Measurements from ENCODE around the gene PTER.

The PTER gene

DNA sequence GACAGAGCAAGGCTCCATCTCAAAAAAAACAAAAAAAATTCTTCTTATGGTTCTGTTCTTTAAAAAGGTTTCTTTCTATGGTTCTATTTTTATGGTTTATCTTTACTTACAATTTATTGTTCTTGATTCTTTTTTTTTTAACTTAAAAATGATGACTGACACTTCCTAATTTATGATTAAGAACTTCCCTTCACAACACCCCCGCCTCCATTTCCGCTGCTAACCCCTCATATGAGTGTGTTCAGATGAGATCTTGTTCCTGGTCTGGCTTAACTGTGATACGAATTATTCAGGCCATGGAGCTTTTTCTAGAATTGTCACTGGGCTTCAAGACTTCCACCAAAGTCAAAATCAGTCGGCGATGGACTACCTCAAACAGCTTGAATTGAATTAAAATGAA, 33.9 kb downstream of the PTER start:
- DNase-seq (ENCODE audit: low read depth in 2 of 2) = peak; percentile 24 to 31

DNA sequence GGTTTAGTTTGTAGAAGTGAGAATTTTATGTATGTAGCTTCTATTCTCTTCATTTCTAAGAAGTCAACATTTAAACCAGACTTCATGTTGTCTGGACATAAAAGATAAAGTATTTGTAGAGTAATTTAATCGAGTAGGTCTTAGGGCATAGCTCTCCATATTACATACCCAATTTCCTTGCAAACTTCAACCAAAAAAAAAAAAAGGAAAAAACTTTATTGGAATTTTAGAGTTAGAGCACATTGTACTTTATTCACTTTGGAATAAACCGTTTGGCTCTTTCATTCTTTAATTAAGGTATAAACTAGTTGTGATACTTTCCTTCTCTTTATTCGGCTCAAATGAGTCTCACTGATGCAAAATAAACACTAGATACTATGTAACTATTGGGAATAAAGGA, 36.0 kb downstream of the PTER start:
- no peak for DNase-seq (ENCODE audit: low read depth in 2 of 2)

DNA sequence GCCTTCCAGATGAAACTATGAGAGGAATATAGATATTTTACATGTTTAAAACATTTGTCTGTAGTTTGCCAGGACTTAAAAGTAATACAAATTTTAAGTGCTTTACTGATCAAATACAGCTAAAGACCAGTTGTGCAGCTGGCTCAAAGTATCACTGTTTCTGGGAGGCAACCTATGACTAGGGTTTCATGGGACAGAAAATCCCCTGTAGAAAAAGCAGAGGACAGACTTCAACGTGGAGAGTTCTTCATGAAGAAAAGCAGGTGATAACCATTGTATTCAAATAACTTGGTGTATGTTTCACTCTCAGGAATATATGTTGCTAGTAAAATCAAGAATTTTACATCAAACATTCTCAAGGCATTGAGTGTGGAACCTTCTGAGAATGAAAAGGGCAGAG, 40.9 kb downstream of the PTER start:
- DNase-seq (ENCODE audit: low read depth in 2 of 2) = no peak

DNA sequence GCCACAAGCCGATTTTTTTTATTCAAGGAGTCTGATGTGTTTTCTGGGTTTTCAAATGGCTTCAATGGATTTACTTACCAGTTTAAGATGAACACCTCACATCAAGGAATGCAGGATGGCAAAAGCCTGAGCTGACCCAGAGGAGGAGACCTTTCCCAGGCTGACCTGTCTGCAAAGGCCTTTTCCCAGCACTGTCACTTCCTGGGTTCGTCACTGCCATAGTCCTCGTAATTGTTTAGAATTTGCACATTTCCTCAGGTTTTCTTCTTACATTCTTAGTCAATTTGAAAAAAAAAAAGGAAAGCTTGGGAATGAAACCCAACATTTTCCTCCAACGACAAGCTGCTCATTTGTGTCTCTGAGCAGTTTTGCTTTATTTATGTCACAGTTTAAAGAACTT, 42.0 kb downstream of the PTER start:
- DNase-seq (ENCODE audit: low read depth in 2 of 2) = no peak

DNA sequence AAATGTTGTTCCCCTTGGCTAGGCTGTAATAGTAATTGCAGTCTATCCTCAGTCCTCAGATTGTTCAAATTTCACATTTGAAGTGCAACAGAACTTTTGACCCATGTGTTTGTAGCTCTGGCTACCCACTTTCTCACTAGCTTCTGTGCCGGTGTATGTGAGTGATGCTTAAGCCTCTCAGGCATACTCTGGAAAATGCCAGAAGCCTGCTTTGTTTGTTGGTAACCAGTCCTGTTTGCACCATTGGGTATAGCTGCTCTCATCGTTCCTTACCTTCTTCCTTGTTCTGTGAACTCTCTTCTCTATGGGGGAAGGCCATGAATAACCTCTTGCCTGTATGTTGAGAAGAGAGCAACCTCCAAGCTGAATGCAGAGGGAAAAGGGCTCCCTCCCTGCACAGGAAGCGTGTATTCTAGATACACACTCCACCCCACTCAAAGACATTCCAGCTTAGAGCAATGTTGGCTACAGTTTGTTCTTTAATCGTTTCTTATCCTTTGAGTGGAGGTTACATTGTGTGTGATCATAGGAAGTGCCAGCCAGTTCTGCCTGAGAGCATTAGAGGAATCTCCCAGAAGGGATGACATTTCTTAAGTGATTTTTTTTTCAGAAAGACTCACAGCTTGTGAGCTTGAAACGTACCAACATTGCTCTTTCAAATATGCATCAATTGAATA, 44.4 kb downstream of the PTER start:
- no peak for DNase-seq (ENCODE audit: low read depth in 2 of 2)

DNA sequence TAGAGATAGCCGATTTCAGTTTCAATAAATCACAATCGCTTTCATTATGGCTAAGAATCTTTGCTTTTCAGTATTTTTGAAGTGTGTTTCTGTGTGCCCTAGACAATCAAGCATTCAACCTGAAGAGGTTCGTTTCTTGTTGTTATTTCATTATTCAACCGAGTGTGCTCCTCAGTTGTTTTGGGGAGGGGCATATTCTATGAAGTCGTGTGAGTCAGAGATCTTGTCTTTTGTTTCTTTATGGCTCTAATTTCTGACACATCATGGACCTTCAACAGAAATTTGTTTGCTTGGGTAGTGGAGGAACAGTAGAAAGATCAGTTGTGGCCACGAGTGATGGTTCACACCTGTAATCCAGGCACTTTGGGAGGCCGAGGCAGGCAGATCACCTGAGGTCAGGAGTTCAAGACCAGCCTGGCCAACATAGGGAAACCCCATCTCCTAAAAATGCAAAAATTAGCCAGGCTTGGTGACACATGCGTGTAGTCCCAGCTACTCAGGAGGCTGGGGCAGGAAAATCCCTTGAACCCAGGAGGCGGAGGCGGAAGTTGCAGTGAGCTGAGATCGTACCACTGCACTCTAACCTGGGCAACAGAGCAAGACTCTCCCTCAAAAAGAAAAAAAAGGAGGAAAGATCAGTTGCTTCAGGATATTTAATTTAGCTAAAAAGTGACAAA, 46.6 kb downstream of the PTER start:
- DNase-seq (ENCODE audit: low read depth in 2 of 2) = no peak

DNA sequence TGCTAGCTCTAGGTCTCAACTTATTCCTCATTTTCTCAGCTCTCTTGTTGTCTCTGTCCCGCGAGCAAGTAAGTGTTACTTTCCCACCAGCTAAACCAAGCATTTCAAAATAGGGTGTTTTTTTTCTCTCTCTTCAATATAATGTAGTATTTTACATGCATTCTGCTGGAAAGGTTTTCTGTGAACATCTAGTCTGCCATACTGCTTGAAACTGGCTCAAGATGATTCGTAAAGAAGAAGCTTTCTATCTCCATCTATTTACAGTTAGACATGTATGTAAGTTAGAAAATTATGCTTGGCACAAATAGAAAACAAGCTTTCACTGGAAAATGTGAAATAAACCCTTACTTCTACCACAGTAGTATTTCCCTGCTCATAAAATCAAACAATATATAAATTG, 53.7 kb downstream of the PTER start:
- no peak for DNase-seq (ENCODE audit: low read depth in 2 of 2)

DNA sequence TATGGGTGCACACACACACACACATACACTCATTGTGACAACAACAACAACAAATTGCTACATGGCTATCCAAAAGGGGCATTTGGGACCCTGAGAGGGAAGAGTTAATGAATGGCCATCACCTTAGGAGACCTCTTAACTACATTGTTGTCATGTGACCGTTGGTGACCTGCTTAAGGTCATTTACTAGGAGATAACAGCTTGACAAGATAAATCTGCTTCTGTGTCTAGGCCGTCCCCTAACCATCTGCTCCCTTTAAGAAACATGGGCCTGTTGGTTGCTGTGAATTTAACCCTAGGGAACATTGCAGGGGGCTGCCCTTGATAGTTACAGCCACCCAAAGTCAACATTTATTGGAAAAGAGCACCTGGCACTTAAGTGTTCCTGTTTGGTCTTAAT, 55.1 kb downstream of the PTER start:
- DNase-seq (ENCODE audit: low read depth in 2 of 2) = no peak

DNA sequence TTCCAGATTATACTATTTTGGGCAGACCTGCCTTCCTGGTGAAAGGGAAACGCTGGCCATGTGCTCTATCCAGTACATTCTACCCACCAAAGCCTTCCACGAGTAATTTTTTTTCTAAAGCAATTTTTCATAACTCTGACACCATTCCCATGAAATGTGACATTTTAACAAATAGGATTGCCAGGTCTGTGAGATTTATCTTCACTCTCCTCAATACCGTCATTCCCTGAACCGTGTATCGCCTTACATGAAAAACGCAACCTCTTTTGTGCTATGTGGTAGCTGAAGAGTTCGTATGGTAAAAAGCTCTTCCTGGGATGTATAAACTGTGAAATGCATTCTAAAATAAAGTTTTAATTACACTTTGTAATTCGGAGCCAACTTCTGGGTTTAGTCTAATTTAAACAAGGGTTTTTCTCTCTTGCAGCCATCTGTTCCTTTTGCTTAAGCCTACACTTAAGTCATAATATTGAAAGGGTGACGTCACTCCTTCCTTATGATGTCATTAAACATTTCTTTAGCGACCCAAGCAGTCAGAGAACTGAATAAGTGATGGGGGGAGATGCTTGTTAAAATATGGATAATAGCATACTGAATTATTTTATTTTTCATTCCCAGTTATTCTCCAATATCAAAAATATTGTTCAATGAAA, 57.2 kb downstream of the PTER start:
- DNase-seq (ENCODE audit: low read depth in 2 of 2) = no peak

DNA sequence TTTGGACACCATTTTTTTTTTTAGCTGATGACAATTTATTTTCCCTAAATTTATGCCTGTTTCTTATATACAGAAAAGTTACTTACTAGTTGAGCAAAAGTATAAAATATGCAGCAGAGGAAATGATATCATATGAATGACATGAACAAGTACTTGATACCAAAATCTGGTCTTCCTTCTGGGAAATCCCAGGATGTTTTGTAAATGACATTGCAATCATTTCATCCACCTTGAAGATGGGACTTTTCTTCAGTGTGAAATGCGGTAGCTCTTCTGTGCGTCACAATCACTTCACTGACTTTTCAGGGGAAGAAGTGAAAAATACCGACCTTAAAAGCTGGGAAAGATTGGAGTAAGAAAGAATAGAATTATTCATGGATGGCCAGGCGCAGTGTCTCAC, 61.1 kb downstream of the PTER start:
- DNase-seq (ENCODE audit: low read depth in 2 of 2) = no peak

DNA sequence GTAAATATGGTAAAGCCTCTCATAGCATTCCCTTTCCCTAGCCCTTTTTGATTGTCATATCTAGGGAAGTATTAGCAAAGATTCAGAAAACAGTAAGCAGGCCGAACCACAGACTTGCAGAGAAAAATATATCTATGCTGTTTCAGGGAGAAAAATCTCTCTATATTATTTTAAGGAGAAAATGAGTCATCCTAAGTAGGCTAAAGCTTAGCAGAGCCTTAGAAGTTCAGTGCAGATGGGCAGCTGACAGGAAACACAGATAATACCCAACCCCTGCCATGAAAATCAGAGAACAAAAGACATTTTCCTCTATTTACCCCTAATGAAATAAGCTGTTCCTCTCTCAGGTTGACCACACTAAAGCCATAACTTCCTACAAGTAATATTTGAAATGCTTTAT, 68.4 kb downstream of the PTER start:
- DNase-seq (ENCODE audit: low read depth in 2 of 2) = no peak

DNA sequence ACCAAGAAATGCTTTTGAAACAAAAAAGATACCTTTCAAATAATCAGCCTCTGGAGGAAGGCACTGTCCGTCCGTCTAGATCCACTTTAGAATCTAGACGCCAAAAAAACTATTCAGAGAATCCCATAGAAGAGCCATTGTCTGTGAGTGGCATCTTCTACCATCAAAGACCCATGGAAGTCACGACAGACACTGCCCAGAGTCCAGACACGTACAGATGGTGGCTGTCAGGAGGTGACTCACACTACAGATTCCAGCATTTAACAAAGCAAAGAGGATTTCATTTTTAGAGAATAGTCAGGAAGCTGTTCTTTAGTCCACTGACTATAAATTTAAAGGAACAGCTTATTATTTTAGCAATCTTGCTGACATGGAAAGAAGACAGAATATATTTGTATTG, 73.2 kb downstream of the PTER start:
- no peak for DNase-seq (ENCODE audit: low read depth in 2 of 2)

DNA sequence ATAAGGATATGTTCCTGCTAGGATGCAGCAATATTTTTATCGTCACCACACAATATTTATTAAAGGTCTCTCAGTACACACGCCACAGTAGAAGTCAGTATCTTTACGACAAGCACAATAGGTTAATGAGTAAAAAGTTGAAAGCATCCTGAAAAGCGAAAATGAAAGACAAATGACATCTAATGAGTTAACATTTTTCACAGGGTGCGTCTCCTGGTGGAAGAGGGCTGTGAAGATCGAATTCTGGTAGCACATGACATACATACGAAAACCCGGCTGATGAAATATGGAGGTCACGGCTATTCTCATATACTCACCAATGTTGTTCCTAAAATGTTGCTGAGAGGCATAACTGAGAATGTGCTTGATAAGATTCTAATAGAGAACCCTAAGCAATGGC, 74.0 kb downstream of the PTER start:
- no peak for DNase-seq (ENCODE audit: low read depth in 2 of 2)

DNA sequence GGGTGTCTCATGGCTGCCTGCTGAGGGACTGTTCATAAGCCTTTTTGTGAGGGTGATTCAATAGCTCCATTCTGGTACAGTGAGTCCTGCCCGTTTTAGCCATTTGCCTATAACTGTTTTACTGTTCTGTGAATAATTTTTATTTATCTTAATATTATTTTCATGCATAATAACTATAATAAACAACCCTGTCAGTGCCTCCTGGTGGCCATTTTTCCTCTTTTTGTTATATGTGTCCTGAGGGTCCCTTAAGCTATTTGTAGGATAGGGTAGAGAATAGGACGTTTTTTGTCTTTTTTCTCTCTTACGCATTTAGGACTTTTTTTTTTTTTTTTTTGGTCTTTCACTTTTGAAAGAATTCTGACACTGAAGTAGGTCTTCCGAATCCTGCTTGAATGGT, 82.0 kb downstream of the PTER start:
- no peak for DNase-seq (ENCODE audit: low read depth in 2 of 2)

DNA sequence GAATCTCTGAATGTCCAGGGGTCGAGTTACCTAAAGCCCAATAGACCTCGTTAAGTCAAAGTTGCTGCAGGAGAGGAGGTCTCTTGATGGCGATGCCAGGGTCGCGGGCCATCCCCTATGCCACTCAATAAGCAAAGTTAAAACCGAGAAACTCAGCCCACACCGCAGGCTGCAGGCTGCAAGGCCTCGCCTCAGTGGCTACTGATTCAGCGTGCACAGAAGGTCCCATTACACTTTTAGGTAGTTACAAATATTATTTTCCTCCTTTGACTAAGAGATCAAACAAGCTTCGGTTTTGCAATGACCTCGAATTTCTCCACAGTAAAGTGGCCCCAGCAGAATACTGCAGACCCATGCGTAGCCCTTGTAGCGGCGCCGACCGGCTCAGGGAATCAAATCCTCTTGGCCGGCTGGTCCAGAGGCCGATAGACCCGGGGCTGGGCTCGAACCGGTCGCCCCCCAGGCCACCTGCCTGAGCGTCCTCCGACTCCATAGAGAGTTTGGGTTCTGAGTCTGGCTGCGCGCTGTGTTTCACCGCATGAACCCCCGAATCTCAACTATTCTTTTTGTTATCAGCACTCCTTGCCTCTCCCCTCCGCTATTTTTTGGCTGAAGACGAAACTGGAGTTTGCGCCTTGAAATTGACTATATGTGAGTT, 82.6 kb downstream of the PTER start:
- DNase-seq (ENCODE audit: low read depth in 2 of 2) = no peak

DNA sequence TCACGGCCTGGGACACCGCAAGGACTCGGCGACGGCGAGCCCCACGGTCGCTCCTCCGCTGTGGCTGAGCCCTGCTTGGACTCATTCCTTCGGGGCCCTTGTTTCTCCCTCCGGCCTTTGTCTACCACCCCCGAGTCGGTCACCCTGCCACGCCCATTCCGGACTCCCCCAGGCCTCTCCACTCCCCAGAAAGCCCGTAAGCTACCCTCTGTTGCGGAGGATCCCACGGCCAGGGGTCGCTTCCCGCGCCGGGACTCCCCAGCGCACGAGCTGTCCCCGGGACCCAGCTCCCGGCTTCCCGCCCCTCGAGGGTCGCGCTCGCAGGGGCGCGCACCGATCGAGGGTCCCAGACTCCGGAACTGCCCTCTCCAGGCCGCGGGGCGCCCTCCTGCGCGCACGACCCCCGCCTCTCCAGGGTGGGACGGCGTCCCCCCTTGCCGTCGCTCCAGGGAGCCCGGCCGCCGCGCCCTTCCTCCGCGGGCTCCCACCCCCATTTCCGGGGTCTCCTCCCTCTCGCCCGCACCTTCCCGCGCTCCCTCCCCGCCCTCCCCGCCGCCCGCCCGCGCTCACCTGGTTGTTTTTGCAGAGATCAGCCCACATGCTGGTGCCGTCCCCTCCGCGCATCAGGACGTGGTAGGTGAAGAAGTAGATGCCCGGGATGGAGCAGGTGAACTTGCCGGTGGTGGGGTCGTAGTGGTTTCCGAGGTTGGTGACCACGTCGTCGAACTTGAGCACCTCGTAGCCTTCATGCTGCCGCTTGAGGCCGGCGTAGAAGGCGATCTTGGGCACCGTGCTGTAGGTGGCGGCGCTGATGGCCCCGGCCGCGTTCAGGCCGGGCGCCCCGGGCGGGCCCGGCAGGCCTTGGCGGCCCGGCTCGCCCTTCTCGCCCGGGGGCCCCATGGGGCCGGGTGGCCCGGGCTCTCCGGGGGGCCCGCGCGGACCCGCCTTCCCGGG, 83.4 kb downstream of the PTER start:
- DNase-seq (ENCODE audit: low read depth in 2 of 2) = no peak

DNA sequence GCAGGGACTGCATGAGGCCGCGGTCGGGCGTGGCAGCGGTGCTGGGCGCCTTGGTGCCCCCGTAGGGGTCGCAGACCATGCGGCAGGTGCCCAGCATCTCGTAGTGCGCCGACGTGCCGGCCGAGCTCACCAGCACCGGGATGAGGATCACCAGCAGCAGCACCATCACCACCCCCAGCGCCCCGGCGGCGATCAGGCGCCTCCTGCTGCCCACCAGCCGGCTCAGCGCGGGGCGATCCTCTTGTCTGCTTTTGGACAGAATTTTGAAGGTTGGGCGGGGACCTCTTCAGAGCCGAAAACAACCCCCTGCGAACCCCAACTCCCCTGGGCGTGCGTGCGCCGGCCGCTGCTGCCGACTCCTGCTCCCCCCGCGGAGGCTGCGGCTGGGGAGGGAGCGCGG, 84.1 kb downstream of the PTER start:
- no peak for DNase-seq (ENCODE audit: low read depth in 2 of 2)

DNA sequence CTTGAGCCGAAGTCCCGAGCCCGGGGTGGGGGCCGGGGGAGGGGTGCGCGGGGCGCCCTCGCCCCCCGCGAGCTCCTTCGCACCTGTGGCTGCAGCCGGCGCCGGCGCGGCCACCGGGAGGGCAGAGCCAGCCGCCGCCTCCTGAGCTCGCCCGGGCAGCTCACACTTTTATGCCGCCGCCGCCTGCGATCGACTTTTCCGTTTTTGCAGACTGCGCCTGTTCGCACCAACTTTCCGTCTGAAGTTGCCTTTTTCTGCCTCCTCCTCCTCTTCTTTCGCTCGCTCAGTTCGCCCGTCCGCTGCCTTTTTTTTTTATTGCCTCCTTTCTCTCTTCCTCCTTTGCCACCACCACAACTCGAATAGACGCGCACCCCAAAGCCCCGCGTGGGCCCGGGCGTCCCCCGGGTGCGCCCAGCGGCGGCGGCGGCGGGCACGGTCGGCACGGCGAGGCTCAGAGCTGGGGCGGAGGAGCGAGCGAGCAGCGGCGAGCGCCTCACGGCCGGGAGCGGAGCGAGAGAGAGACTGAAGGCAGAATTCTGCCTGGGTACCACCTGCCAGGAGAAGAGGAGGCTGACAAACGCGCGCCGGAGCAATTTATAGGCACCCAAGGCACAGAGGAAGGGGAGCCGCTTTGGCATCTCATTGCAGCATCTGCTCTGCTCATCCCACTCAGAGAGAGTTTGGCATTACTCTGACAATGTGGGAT, 84.7 kb downstream of the PTER start, which contains the start of gene C1QL3:
TSS of gene C1QL3 (minus strand) at position 569 of the 706 bp plus-strand sequence. CDS start 814 bp downstream, outside the sequence.
- DNase-seq (ENCODE audit: low read depth in 2 of 2) = no peak

DNA sequence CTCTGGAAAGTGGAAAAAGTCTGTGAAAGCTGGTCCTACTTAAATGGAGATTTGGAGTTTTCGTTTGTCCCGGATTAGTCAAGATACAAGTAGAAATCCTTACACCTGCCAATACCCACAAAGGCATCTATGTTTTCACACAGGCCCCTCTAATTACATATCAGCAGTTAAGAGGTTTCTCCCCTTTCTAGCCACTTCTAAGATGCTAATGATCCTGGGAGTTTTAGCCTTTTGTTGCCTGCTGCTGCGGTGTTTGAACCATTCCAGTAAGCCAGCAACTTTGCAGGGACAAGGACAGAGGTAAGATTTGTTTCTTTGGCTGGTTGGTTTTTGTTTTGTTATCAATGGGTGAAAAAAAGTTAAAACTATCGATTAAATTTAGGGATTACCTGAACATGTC, 90.6 kb downstream of the PTER start:
- no peak for DNase-seq (ENCODE audit: low read depth in 2 of 2)

DNA sequence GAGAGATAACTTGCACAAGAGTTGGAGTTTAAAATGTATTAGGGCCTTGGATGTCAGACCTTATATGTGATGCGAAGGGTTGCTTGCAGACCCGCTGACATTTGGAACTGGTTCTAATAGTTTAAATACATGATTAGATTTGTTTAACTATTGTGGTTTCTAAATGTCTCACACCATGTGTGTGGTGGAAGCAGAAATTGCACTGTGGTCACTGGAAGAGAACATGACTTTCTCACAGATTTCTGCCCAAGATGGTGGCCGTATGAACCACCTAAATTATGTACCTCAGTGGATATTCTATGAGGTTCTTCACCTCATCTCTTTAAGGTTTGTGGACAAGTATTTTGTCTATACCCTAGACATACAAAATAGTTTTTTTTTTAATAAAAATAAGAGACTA, 93.0 kb downstream of the PTER start:
- no peak for DNase-seq (ENCODE audit: low read depth in 2 of 2)

DNA sequence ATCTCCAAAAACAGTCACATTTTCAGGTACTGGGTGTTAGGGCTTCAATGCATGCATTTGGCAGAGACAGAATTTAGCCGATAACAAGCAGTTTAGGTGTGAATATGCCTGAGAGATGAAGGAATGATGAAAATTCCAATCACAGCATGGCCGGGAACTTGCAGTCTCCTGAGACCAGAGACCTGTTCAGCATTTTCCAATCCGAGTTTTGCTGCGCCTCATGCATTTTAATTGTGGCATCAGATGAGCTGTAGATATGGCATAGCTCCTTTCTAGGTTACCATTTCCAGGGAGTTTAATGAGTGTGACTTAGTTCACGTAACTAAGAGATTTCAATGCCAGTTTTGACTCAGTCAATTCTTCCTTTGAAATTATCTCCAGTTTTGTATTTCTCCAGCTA, 99.3 kb downstream of the PTER start:
- no peak for DNase-seq (ENCODE audit: low read depth in 2 of 2)

Data from stimulated activated CD8-positive, alpha-beta memory T cell treated with anti-CD3 and anti-CD28 coated beads, Interleukin-7, amount 100 ng/mL, for 4 hours (primary cell).